Fibroblast of skin of scalp (primary cell): Measurements from ENCODE around the gene TOR1A.
"Not testable (repeated sequence)": the region's sequence is repeated elsewhere in the genome, so short reads cannot be mapped to it uniquely, and the experiment has no call there.

Experiments
- DNase-seq: peaks from one replicate; pipeline ENCODE4 v3.0.0-alpha.2; 2013

TOR1A gene

DNA sequence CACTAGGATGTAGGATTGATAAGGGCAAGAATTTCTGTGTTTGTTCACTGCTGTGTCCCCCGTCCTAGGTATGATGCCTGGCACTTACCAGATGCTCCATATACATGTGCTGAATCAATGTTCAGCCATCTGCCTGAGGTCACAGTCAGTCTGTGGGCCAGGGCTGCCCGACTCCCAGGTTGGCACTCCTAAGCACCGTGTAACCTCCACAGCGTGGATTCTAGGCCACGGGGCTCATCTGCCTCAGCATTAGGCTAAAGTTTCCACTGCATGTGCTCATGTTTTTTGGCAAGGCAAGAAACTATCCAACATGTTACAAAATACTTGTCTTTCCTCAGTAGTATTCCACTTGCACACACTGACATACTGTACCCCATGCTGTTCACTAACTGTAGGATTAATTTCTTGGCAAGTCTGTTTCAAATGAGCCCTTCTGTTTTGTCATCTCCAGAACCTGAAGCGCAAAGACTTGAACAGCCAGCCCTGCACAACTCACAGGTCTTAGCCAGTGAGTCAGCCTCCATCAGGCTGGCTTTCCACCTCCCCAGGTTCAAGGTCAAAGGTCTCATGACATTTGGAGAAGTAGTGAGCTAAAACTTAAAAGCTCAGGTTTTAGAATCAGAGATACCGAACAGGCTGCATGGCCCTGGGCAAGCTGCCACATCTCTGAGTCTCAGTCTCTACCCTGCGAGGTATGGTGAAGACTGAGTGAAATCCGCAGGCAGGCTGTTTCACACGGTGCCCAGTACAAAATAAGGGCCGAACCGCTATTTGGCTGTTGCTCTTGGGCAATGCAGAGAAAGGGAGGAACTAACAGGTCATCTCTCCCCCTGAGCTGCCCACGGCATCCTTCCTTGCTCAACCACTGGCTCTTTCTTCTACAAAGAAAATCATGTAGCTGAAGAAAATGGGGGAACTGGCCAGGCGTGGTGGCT is 7.2 kb downstream of the TOR1A start:
- no peak for DNase-seq

DNA sequence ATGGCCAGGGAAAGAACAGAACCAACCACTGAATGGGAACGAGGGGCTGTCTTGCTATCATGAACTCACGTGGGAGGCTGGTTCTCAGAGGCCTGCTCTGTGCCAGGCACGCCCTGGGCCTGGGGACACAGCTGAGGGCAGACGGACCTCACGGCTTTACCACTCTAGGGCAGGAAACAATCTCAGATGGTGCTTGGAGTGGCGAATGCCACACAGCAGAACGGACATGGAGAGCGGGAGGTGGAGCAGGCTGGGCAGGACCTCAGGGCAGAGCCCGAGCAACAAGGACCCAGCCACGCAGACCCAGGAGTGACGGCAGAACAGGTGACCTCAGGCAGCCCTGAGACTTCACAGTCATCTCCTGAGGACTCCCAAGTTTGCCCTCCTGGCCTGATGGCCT is 8.7 kb downstream of the TOR1A start:
- DNase-seq, result no peak

DNA sequence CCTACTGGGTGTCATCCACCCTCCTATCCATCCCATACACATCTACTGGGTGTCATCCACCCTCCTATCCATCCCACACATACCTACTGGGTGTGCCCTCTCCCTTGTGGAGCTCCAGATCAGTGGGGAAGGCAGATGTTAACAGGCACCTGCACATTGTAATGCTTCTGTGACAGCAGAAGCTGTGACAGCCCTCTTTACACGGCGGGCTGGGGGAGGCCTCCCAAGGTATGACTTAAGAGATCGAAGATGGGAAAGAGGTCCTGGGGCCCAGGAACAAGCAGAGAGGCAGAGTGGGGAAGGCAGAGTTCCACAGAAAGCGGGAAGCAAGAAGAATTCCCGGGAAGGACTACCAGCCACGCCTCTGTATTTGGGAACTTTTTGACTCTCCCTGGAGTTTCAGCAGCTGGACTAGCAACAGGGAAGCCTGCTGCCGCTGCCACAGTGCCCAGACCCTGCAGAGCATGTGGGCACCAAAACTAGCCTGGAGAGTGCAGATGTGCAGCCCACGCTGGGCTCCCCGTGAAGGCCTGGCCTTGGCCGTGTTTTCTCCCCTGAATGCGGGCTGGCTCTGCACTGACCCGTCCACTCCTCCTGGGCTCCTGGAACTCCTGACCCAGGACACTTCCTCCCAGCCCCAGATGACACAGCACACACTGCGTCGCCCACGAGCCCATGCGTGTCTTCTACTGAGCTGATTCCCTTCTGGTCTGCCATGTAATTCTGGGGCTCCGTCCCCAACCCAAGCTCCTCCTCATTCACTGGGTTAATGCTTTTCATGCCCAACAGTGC is 9.3 kb downstream of the TOR1A start:
- DNase-seq, result no peak

DNA sequence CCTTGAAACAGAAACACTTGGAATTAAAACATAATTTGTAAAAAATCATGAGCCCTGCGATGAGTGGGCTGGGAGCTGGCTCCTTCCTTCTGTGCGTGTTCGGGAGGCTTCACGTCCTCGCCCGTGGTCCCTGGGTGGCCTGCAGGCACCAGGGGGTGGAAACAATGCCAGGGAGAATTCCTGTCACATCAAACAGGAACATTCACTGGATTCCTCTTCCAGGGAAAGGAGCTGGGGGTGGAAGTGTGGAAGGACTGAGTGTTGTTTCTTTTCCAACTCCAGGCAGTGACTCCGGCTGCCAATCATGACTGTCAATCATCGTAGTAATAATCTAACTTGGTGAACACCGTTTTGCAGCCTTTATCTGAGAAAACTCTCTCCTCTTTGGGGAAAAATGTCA is 10.3 kb downstream of the TOR1A start:
- DNase-seq, result no peak

DNA sequence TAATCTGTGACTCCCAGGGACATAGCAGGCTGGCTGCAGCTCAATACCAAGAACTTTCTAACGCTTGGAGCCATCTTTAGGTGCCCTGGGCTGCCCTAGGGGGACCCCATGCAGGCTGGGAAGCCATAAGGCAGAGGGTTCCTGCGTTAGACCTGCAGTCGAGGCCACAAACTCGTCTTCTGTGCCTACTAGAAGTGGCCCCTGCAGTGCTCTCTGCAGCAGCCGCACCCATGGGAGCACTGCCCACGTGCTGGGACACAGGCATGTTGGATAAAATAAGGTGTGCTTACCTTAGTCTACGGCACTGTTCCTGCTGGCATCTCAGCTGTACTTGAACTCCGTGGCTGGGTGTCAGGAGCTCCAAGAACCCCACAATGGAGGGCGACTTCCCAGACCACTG is 11.6 kb downstream of the TOR1A start:
- DNase-seq, result no peak

DNA sequence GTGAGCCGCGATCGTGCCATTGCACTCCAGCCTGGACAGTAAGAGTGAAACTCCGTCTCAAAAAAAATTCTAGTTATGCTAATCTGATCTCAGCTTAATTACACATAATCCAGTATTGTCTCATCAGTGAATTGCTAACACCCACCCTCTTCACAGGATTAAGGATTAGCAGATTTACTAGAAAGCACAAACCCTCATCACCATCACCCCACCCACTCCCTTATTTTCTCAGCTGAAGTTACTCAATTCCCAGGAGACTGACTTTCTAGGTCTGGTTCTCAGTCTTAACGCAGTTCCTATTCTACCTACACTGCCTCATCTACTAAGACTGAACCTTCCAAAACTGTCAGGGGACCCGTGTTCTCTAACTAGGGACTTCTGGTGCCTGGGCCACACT is 12.0 kb downstream of the TOR1A start:
- DNase-seq, result no peak

DNA sequence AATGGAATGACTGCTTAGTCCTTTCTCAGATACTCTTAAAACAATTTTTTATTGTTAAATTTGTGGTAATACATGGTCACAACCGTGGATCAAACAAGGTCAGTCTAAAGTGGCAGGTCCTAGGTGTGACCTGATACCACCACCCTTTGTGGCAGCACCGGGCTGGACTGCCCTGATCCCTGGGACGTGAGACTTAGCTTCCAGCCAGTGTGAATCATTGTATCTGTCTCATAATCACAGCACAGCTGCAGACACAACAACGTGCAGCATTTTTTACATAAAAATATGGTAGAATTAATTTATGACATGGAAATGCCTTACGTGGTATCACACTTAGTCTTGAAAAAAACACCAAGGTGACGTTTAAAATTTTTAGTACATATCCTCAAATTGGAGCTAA is 13.1 kb downstream of the TOR1A start:
- no peak for DNase-seq

DNA sequence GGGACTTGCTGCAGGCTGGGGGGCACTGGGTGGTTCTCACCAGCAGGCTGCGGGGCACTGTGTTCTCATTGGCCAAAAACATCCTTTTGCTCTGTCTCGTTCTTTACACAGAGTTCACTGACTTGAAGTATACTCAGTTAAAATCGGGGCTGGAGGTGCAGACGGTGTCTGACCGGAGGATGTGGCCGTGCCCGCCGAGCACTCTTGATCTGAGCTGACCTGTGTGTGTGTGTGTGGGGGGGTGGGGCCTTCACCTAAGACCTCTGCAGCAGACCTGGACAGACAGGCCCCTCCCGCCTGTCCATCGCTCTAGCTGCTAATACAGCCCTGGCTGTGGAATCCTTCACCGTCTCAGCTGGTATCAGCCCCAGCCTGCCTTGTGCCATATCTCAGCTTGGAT is 13.8 kb downstream of the TOR1A start:
- no peak for DNase-seq

DNA sequence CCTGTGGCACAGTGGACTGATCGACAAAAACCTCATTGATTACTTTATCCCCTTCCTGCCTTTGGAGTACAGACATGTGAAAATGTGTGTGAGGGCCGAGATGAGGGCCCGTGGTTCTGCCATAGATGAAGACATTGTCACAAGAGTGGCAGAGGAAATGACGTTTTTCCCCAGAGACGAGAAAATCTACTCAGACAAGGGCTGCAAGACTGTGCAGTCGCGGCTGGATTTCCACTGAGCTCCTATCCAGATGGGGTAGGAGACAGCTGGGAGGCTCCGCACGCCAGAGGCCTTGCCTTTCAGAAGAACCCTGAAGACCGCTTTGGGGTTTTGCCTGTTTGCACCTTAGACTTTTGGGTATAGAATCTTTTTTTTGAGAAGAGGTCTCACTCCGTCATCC is 14.6 kb downstream of the TOR1A start:
- no peak for DNase-seq

DNA sequence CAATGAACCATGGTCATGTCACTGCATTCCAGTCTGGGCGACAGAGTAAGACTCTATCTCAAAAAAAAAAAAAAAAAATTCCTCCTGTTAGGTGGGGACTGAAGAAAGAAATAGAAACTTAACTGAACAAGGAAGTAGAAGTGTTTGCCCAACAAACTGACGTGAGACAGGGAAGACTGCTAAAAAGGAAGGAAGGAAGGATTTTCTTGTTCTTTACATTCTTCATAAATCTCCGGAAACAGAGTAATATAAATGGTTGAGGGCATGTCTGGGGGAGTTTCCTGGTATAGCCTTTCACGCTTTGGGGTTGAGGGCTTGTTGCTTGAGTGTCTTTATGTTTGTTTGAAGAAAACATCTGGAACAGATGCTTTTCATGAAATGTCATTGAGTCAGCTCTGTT is 17.9 kb downstream of the TOR1A start:
- DNase-seq, result no peak

DNA sequence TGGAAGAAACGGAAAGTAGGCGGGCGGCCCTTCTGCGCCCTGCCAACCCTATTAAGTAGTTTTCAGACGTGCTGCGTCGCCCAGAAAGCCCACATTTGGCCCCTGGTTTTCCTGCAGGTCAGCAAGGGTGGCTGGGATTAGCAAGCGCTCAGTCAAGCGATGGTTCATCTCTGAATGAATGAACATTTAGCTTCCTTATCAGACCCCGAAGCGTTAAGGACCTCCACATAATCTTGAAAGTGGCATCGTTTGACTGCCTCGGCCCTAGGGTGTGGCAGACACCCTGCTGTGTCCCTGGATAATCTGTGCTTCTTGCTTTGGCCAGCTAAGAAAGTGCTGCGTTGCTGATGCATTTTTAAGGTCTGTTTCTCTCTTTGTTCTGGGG is 20.3 kb downstream of the TOR1A start:
- no peak for DNase-seq

DNA sequence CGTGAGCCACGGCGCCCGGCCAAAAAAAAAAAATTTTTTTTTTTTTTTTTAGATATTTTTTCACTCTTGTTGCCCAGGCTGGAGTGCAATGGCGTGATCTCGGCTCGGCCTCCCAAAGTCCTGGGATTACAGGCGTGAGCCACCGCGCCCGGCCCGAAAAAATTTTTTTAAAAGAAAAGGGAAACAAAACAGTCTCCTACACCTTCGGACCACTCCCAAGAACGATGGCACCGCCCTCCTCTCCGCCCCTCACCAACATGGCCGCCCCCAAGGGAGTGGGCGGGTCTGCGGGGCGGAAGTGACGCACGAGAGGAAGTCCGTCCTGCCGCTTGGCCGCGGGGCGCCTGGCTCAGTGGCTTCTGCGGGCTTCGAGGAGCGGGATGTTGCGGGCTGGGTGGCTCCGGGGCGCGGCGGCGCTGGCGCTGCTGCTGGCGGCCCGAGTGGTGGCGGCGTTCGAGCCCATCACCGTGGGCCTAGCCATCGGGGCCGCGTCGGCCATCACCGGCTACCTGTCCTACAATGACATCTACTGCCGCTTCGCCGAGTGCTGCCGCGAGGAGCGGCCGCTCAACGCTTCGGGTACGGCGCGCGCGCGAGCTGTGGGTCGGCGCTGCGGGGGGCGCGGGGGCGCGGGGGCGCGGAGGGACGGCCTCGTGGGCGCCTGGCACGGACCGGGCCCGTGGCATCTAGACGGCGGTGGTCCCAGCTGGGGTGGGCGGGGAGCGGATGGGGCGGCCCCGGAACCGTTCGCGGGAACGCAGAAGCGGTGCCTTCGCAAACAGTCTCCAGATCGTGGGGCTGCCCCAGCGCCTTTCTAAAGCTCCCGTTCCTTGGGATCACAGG is 20.9 kb downstream of the TOR1A start, which contains the start of gene TOR1B:
TSS of gene TOR1B (plus strand) at position 352 of the 843 bp plus-strand sequence. CDS start at position 381, 29 bp downstream.
- DNase-seq, result peak; percentile 95

DNA sequence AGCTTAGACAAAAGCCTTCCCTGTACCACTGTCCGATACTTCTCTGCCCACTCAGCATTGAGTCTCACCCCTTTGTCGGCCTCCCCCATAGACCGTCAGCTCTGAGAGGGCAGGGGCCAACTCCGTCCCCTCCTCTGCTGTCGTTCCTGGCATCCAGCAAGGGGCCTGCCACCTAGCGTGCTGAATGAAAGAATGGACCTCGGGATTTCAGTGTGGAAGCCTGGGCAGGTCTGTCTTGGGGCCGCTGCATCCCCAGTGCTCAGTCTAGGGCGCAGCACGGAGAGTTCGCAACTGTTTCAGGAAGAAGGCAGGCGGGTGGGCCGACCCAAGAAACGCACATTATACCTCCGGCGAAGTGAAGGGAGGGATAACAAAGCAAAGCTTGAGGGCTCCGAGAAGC is 22.4 kb downstream of the TOR1A start:
- DNase-seq, result no peak

DNA sequence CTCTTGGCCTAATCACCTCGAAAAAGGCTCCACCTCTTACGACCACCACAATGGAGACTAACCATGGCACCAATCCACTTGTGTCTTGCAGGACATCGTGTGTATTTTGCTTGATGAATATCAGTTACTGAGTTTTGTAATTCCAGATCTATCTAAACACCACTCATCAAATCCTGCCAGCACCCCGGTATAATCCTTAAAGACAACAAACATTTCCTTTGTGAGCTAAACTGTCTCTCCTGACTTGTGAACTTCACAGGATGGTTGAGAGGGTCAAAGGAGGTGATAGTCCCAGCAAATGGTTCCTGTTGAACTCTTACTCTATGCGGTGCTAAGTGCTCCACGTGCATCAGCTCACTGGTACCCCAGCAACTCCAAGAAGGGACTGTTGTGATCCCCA is 25.0 kb downstream of the TOR1A start:
- DNase-seq, result no peak

DNA sequence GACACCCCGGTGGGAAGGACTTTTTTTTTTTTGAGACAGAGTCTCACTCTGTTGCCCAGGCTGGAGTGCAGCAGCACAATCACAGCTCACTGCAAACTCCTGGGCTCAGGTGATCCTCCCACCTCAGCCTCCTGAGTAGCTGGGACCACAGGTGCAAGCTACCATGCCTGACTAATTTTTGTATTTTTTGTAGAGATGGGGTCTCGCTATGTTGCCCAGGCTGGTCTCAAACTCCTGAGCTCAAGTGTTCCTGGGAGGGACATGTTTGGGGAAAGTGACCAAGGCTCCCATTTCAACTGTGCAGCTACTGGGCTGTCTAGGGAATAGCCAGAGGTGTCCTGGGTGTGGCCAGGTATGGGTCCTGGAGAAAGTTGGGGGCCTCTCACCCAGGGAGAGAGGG is 27.9 kb downstream of the TOR1A start:
- not testable (repeated sequence) for DNase-seq

DNA sequence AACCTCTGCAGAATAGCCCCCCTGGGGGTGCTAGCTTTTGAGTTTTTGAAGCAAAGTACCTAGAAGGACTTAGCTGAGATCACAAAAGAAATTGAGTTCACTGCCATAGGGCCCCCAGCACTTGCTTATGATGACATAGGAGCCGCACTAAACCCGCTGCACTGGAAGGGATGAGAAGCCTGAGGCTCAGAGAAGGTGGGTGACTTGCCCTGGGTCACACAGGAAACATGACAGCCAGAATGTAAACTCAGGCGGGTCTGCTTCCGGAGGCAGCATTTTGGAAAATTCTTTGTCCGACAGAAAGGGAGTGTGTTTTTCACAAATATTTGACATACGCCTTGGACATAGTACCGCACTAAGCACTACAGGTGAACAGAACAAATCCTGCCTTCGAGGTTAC is 29.4 kb downstream of the TOR1A start:
- no peak for DNase-seq

DNA sequence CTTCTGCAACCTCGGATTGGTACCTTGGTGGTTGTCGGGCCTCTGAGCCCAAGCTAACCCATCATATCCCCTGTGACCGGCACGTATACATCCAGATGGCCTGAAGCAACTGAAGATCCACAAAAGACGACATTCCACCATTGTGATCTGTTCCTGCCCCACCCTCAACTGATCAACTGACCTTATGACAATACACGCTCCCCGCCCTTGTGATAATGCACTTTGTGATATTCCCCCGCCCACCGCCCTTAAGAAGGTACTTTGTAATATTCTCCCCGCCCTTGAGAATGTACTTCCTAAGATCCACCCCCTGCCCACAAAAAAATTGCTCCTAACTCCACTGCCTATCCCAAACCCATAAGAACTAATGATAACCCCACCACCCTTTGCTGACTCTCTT is 37.5 kb downstream of the TOR1A start:
- no peak for DNase-seq

DNA sequence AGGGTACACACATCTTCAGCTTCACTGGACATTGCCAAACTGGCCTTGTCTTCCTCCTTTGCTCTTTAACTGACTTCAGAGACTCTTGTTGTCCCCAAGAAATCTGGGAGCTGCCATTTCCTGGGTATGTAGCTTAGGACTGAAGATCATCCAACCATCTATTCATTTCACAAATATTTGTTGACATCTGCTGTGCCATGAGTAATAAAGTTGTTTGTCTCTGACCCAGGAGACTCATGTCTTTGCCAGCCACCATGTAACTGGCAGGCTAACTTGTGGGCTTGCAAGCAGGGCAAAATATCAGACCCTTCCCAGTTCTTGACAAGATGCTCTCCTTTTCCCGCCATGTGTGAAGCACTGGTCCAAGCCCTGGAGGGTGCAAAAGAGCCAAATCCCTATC is 38.1 kb downstream of the TOR1A start:
- no peak for DNase-seq

DNA sequence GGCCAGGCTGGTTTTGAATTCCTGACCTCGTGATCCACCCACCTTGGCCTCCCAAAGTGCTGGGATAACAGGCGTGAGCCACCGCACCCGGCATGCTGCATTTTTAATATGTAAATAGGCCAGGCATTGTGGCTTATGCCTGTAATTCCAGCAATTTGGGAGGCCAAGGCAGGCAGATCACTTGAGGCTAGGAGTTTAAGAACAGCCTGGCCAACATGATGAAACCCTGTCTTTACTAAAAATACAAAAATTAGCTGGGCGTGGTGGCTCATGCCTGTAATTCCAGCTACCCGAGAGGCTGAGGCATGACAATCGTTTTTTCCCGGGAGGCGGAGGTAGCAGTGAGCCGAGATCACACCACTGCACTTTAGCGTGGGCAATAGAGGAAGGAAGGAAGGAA is 39.0 kb downstream of the TOR1A start:
- DNase-seq, result not testable (repeated sequence)

DNA sequence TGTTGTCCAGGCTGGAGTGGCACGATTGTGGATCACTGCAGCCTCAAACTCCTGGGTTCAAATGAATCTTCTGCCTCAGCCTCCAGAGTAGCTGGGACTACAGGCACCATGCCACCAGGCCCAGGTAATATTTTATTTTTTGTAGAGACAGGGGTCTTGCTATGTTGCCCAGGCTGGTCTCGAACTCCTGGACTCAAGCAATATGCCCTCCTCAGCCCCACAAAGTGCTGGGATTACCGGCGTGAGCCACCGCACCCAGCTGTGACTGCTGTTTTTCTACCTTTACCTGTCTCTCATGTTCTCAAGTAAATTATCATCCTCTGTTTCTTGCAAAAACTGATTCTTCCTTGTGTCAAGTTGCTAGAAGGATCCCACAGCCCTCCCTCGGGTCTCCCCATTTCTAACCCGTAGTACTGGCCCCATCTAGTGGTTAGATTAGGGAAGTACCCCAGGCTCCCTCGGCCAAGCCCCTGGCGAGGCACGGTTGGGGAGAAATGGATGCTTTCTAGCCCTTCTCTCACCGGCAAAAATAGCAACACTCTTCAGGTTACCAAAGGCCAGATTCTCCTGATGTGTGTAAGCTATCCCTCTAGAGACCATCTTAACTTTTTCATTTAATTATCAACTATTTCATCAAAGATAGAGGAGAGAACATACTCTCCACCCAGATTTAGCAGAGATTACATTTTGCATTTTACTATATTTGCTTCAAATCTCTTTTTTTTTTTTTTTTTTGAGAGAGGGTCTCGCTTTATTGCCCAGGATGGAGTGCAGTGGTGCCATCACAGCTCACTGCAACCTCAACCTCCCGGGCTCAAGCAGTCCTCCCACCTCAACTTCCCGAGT is 40.2 kb downstream of the TOR1A start:
- DNase-seq, result peak; percentile 79

DNA sequence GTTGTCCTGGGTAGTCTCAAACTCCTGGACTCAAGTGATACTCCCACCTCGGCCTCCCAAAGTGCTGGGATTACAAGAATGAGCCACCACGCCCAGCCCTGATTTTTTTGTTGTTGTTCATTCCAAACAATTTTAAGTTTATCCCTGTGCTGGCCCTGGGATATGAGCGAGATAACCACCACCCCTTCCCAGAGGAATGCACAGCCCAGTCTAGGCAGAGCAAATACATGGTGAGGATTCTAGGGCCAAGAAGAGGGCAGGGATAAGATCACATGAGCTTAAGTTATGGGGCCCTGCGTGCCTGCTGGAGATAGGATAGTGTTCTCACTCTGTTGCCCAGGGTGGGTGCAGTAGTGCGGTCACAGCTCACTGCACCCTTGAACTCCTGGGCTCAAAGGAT is 42.0 kb downstream of the TOR1A start:
- peak; percentile 78 for DNase-seq

DNA sequence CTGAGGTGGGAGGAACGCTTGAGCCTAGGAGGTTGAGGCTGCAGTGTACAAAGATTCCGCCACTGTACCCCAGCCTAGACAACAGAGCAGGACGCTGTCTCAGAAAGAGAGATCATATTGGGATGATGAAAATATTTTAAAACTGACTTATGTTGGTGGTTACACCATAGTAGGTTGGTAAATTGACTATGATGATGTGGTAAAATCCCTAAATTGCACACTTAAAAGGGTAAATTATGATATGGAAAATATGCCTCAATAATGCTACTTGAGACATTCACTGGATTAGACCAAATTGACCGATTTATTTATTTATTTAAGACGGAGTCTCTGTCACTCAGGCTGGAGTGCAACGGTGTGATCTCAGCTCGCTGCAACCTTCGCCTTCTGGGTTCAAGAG is 42.8 kb downstream of the TOR1A start:
- DNase-seq, result no peak
